ENCODE measurements around the gene TRPM4. TPM values are rescaled to one million over a fixed set of nuclear protein-coding genes. Genes with fewer than 3 reads are reported as not detected.

TRPM4 gene
- total RNA-seq, 4 donors from 2014 or later: 6.5 to 25.8 (median 11.8) TPM

- TF ChIP-seq CTCF (IDR thresholded peaks at IDR 0.05; ENCODE audit: low read depth): no peak
Measured at GRCh38 chr19:49132974-49133609, 24.5 kb upstream of the TRPM4 start.

GRCh38 chr19:49133621-49134454, 23.8 kb upstream of the TRPM4 start:
- TF ChIP-seq CTCF (IDR thresholded peaks at IDR 0.05; ENCODE audit: low read depth): no peak

GRCh38 chr19:49135686-49136085, 21.9 kb upstream of the TRPM4 start:
- TF ChIP-seq CTCF (IDR thresholded peaks at IDR 0.05; ENCODE audit: low read depth): no peak

GRCh38 chr19:49136771-49137171, 20.8 kb upstream of the TRPM4 start:
- TF ChIP-seq CTCF (IDR thresholded peaks at IDR 0.05; ENCODE audit: low read depth): no peak

GRCh38 chr19:49140951-49141350, 16.6 kb upstream of the TRPM4 start:
- no peak for TF ChIP-seq CTCF (IDR thresholded peaks at IDR 0.05; ENCODE audit: low read depth)

- TF ChIP-seq CTCF (IDR thresholded peaks at IDR 0.05; ENCODE audit: low read depth): no peak
Measured at GRCh38 chr19:49141352-49141751, 16.2 kb upstream of the TRPM4 start.

- TF ChIP-seq CTCF (IDR thresholded peaks at IDR 0.05; ENCODE audit: low read depth): no peak
Measured at GRCh38 chr19:49142866-49143335, 14.7 kb upstream of the TRPM4 start.

All from subcutaneous adipose tissue (tissue), 4 donors.